ENCODE data around the gene TFCP2L1. TPM values are rescaled to one million over a fixed set of nuclear protein-coding genes. Genes with fewer than 3 reads are reported as not detected.

TFCP2L1 gene
- total RNA-seq, 4 donors from 2014 or later, result 0.39 to 1.6 (median 0.46) TPM

- WGBS, result 77% methylated on average over 19 of the region's 19 CpGs
- no peaks in the 10 kb centered on the region for H3K27me3 ChIP-seq
These were observed 87.5 kb downstream of the TFCP2L1 start for GRCh38 chr2:121197369-121198091.

GRCh38 chr2:121196849-121197155 is 88.2 kb downstream of the TFCP2L1 start:
- TF ChIP-seq CTCF (IDR thresholded peaks at IDR 0.05), result no peak
- no peak for TF ChIP-seq POLR2A (IDR thresholded peaks at IDR 0.05; ENCODE audit: low read depth)
- no peak for TF ChIP-seq POLR2AphosphoS5 (IDR thresholded peaks at IDR 0.05)
- TF ChIP-seq EP300 (IDR thresholded peaks at IDR 0.05), result no peak
- no peak for DNase-seq (ENCODE audit: extremely low spot score)
- WGBS, result 94% methylated on average over 4 of the region's 8 CpGs
- Histone ChIP-seq H3K36me3 (no peaks in the 10 kb centered on the region), H3K4me3 (no peak overlapping the region), H3K4me1 (no peaks in the 10 kb centered on the region), H3K27ac (replicated peaks in 1 of 4) (peak overlapping the region in 1 of 4 donors; percentile 48), H3K9me3 (no peaks in the 10 kb centered on the region), H3K27me3 (no peaks in the 10 kb centered on the region)
- intact Hi-C loops (cut with DNase I), result no loop called here

More at GRCh38 chr2:121197369-121198091, 87.5 kb downstream of the TFCP2L1 start:
- Histone ChIP-seq H3K9me3 (no peaks in the 10 kb centered on the region), H3K27ac (replicated peaks in 1 of 4) (peak overlapping the region in 2 of 4 donors; percentile 18 to 48), H3K4me3 (no peak overlapping the region), H3K36me3 (no peaks in the 10 kb centered on the region), H3K4me1 (no peaks in the 10 kb centered on the region)
- intact Hi-C loops (cut with DNase I), result no loop called here
- TF ChIP-seq POLR2A (IDR thresholded peaks at IDR 0.05; ENCODE audit: low read depth), result no peak
- no peak for TF ChIP-seq CTCF (IDR thresholded peaks at IDR 0.05)
- TF ChIP-seq POLR2AphosphoS5 (IDR thresholded peaks at IDR 0.05), result no peak
- no peak for TF ChIP-seq EP300 (IDR thresholded peaks at IDR 0.05)
- DNase-seq (ENCODE audit: extremely low spot score), result no peak

GRCh38 chr2:121196132-121196848 is 88.7 kb downstream of the TFCP2L1 start:
- H3K4me3 ChIP-seq, result no peak overlapping the region
- whole genome bisulfite sequencing, result 81% methylated on average over 11 of the region's 19 CpGs
- no peak for DNase-seq (ENCODE audit: extremely low spot score)
- TF ChIP-seq POLR2AphosphoS5 (IDR thresholded peaks at IDR 0.05) (no peak), CTCF (IDR thresholded peaks at IDR 0.05) (no peak), POLR2A (IDR thresholded peaks at IDR 0.05; ENCODE audit: low read depth) (no peak), EP300 (IDR thresholded peaks at IDR 0.05) (no peak)
- H3K27ac ChIP-seq (replicated peaks in 1 of 4), result peak overlapping the region in 1 of 4 donors; percentile 48
- intact Hi-C loops (cut with DNase I), result no loop called here
- no peaks in the 10 kb centered on the region for H3K27me3 ChIP-seq
- H3K9me3 ChIP-seq, result no peaks in the 10 kb centered on the region
- no peaks in the 10 kb centered on the region for H3K36me3 ChIP-seq
- no peaks in the 10 kb centered on the region for H3K4me1 ChIP-seq

- WGBS, result 47% methylated on average over 3 of the region's 5 CpGs
- TF ChIP-seq EP300 (IDR thresholded peaks at IDR 0.05) (no peak), POLR2A (IDR thresholded peaks at IDR 0.05; ENCODE audit: low read depth) (no peak), POLR2AphosphoS5 (IDR thresholded peaks at IDR 0.05) (no peak), CTCF (IDR thresholded peaks at IDR 0.05) (no peak)
- no peaks in the 10 kb centered on the region for H3K27me3 ChIP-seq
- no peak for DNase-seq (ENCODE audit: extremely low spot score)
- intact Hi-C loops (cut with DNase I), result no loop called here
- H3K4me3 ChIP-seq, result no peak overlapping the region
- H3K4me1 ChIP-seq, result no peaks in the 10 kb centered on the region
- H3K27ac ChIP-seq (replicated peaks in 1 of 4), result no peak overlapping the region
- H3K9me3 ChIP-seq, result no peaks in the 10 kb centered on the region
- no peaks in the 10 kb centered on the region for H3K36me3 ChIP-seq
These were observed 90.0 kb downstream of the TFCP2L1 start for GRCh38 chr2:121195036-121195435.

Data from esophagus muscularis mucosa (tissue), 4 donors.